GM20431 (cell line): ENCODE data around the gene PHKB.
"Not testable (repeated sequence)": the region's sequence is repeated elsewhere in the genome, so short reads cannot be mapped to it uniquely, and the experiment has no call there.

ENCODE experiments used
- in situ Hi-C: fragments of 300-500 bp; cut with MseI, MboI; formaldehyde crosslinking; loops from one replicate; pipeline ENCODE4 v1.15.0; 2020; ENCODE audit warnings: low sequenced_read_pairs; ENCODE audit not compliant: unreplicated experiment

Gene PHKB

DNA sequence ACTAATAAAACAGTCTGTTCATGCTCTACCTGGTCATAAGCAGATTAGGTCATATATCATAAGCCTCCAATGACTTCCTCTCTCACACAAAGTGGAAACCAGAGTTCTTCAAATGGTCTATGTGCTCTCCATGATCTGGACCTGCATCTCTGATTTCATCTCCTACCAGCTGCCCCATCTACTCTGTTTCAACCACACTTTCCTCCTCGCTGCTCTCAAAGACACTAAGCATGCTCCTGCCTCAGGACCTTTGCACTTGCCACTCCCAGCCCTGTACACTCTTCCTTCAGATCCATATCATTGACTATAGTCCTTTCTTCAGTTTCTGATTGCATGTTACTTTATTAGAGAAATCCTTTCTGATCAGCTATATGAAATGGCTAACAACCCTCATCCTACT, 196.8 kb downstream of the PHKB start:
- in situ Hi-C loops, result no loop called here

DNA sequence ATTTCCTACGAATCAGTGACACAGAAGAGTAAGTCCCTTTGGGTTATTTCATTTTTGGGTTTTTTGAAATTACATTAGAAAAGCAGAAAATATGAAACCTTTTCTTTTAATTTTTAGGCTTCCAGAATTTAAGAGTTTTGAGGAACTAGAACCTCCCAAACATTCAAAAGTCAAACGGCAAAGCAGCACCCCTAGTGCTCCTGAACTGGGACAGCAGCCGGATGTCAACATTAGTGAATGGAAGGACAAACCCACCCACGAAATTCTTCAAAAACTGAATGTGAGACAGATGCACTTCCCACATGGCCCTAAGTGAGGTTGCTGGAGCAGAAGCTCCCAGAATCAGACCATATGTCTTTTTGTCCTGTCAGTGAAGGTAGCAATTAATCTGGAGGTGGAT, 199.4 kb downstream of the PHKB start:
- in situ Hi-C loops, result no loop called here

DNA sequence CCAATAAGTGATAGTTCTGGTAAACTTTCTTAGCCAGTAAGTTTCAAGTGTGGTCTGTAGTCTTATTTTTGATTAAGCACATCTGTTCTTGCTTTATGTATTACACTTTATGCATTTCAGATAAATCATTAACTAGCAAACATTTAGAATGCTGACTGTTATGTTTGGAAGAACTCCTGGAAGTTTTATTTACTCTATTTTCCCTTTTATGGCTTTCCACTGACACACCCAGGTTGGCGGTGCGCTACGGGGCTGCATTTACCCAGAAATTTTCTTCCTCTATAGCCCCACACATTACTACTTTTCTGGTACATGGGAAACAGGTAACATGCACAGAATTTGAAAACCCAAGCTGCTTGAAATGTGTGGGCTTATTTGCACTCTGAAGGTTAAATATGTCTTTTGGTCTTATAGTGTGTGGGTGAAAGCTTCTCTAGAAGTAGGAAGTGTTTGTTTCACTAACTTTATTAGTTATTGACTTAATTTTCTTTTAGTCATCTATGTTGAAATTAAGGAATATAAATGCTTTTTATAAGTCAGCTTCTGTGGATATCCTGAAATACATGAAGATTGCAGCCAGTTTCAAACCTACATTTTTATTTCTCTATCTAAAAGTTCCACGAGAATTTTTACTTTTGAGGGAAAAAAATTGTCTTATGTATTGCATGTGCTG, 203.7 kb downstream of the PHKB start:
- in situ Hi-C loops, result no loop called here

DNA sequence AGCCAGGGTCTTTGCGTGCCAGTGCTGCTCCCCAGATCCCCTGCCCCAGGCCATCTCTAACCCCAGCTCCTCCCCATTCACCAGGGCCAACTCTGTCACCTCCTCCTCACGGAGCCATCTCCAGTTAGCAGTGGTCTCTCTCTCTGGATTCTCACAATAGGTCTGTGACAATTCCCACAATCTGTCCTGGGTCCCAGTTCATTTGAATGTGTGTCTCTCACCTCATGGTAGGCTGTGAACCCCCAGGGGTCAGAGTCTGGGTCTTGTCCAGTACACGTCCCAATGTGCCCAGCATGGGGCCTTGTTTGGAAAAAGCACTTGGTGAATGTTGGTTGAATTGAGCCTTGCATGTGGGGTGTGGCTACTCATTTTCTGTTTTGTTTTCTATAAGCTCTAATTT, 205.3 kb downstream of the PHKB start:
- in situ Hi-C loops, result no loop called here

DNA sequence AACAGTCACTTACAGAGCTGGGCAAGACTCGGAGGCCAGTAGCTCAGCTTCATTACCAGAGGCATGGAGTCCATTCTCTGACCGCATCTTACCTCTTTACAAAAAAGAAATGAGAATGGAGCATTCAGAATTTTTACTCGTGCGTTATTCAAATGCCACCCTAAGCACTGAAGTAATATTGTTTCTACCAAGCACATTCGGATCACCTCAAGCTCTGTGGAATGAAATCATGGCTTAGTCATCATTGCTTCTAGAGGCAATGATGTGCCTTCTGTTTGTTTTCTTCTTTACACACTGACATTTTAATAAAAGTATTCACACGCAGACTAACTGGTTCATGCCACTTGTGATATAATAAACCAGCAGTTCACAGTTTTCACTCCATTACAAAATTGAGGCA, 206.8 kb downstream of the PHKB start:
- in situ Hi-C loops, result no loop called here

DNA sequence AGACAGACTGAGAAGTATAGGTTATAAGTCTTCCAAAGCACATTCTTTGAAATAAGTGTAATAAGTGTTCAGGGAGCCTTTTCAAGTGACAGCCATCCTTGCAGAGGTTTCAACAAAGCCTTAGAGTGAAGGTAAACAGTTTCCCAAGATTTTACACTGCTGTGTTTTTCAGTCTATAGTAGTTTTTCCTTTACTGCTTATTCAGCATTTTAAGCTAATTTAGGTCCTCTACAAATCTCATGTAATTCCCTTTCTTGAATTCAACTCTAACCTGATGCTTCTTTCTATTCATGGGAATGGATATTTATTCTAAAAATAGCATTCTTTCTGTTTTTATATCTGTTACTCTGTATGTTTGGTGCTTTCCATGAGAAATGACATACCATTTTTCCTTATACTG, 211.3 kb downstream of the PHKB start:
- in situ Hi-C loops, result no loop called here

DNA sequence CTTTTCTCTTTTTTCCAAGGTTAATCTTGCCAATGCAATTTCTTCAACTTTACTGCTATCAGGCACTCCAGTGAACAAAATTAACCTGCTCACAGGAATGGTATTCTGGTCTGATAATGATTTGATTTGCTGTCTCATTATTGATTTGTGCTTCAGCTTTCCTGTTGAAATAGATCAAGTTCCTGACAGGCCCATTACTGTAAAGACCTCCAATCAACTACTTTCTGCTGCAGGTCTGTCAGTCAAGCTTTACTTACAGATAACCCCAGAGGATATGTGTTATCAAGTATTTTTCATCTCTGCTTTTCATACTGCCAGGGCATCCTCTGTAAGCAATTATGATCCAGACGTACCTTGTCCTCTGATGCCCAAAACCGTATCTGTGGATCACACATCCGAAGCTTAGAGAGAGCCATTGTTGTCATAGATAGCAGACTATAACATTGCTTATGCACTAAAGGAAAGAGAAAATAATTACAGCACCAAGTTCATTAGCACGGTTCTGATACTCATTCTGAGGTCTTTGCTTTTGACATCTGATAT, 215.6 kb downstream of the PHKB start:
- in situ Hi-C loops, result no loop called here

DNA sequence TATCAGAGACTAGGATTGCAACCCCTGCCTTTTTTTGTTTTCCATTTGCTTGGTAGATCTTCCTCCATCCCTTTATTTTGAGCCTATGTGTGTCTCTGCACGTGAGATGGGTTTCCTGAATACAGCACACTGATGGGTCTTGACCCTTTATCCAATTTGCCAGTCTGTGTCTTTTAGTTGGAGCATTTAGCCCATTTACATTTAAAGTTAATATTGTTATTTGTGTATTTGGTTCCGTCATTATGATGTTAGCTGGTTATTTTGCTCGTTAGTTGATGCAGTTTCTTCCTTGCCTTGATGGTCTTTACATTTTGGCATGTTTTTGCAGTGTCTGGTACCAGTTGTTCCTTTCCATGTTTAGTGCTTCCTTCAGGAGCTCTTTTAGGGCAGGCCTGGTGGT, 220.4 kb downstream of the PHKB start:
- in situ Hi-C loops, result not testable (repeated sequence)

DNA sequence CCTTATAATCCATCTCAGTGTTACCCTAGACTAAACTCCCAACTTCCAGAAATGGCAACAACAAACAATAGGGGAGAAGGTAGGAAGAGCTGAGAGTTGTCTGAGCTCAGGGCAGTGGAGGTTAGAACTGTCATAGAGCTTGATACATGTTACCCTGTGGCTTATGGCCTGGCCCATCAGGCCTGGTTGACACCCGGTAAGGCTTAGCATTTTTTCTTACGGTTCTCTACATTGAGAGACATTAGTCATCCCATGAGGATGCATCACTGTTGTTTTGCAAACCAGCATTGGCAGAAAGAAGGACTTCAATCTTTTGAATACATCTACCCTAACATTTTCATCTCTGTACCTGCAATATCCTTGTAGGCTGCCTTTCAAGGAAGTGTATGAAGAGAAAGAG, 226.6 kb downstream of the PHKB start:
- in situ Hi-C loops, result no loop called here

DNA sequence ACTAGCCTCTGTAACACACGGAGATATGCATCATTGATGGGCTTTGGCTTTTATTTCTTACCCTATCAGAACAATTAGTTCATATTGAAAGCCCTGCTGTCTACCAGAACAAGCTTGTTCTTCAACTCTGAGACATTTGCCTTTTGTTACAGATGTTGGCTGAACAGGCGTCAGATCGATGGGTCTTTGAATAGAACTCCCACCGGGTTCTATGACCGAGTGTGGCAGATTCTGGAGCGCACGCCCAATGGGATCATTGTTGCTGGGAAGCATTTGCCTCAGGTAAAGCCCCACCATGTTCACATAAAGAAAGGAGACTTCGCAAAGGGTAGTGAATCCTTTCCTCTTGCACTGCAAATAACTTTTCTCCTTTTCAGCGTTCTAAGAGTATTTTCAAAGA, 232.1 kb downstream of the PHKB start:
- in situ Hi-C loops, result no loop called here

DNA sequence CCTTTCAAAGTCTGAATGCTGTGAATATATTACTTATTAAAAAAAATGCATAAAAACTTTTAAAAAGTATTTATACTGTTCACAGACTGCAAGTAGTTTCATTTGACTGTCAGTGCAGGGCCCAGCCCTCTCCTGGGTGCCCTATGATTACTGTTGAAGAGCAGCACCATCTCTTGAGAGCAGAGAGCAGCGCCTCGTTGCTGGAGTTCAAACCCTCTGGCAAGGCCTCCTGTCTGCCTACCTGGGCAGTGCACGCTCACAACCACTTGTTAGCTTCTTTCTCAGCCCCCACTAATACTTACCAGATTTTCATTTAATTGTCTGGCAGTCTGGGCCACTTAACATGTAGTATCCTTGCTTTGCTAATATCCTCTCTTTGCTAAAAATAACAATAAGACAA, 233.4 kb downstream of the PHKB start:
- in situ Hi-C loops, result no loop called here

DNA sequence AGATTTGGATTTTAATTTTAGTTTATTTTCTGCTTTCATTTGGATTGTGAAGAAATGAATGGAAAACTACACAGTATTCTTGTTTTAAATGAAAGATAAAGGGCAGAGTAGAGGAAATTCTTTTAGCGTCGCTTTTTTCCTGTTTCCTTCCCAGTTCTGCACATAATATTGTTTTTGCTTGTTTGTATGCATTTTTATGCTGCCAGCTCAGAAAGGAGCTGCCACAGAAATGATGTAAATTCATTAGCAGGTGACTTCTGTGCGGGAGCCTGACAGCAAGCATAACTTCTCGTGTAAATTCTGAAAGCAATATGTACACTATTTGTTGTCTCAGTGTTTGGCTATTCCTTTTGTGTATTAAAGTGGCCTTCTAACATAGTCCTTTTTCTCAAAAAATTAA, 234.6 kb downstream of the PHKB start:
- in situ Hi-C loops, result no loop called here

DNA sequence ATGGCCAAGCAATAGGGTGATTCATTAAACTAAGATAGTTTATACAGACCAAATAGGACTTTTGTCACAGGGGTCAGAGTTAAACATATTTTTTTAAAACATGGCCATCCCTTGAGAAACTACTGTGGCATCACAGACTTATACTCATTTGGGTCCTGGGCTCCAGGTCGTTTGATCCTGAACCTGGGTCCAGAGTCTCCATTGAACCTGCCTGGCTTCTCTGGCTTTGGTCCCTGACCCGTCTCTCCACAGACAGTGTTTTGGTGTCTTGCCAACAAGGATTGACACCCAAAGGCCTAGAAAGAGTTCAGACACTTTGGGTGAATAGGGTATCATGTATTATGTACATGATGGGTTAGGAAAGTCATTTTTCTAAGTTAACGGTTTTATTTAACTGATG, 236.7 kb downstream of the PHKB start:
- in situ Hi-C loops, result no loop called here

DNA sequence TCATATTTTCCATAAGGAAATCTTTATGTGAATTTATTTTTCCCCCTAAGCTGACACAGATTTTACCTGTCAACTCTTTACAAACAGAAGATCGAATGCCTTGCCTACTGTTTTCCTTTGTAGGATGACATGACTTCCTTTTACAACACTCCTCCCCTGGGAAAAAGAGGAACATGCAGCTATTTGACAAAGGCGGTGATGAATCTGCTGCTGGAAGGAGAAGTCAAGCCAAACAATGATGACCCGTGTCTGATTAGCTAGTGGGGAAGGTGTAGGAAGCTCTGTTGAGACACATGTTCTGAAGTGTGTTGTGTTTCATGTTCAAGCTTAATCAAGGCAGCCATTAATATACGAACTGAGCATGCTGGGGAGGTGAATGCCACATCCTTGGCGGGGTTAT, 238.0 kb downstream of the PHKB start:
- in situ Hi-C loops, result no loop called here

DNA sequence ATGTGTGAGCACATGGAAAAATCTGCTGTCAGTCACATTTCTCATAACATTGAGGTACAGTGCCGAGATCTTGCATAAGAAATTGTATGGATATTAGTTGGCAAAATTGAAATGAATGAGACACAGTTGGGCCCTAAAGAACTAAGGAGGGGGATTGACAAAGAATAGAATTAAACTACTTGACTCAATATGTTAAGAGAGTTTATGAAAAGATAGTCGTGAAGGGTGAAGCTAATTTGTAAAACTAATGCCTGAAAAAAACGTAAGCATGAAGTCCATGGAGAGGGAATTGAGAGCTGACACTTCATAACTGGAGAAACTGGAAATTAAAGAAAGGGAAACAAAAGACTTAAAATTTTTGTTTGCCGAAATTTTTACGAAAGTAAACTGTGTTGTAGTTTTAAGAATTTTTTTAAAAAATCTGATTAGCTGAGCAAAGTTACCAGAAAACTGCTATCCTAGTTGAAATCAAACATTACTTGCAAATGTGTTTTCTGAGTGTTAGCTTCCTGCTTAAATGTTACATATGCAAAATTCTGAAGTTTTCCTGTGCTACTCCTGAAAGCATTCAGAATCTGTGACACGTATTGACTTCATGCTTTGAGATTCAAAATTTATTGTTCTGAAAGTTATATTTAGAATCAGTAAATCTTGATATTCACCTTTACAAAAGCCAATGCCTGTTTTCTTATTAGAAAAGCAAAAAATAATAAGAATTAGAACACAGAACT, 239.9 kb downstream of the PHKB start:
- in situ Hi-C loops, result no loop called here

DNA sequence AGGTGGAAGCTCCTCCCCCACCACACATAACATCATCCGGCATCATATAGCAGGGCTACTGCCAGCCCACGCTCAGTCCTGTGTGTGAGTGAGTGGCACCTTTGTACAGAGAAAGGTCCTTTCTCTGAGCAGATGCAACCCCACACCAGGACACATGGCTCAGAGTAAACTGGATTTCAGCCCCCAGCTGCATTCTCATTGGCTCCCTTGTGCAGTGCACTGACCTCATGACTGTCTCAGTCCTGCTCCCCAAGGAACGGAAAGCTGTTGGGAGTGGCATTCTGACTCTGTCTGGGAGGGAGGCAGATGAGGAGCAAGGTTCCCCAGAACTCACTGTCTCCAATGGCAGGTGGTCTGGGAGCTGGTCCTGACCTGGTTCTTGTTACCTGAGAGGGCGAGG, 244.1 kb downstream of the PHKB start:
- in situ Hi-C loops, result no loop called here

DNA sequence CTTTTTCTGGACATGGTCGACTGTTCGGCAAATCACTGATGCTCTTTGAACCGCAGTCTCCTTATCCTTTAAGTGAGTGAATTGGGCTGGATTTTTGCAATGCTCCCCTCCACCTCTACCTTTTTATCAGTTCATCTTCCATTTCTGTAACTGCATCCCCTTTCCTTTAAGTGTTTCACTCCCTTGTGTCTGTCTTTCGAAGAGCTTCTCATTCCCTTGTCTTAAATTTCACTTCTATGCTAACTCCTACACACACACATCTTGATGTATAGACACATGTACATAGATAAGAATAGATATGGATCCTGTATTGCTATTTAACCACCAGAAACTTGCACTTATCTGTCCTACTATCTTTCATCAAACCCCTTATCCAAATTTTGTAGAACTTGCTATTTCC, 250.7 kb downstream of the PHKB start:
- in situ Hi-C loops, result no loop called here

DNA sequence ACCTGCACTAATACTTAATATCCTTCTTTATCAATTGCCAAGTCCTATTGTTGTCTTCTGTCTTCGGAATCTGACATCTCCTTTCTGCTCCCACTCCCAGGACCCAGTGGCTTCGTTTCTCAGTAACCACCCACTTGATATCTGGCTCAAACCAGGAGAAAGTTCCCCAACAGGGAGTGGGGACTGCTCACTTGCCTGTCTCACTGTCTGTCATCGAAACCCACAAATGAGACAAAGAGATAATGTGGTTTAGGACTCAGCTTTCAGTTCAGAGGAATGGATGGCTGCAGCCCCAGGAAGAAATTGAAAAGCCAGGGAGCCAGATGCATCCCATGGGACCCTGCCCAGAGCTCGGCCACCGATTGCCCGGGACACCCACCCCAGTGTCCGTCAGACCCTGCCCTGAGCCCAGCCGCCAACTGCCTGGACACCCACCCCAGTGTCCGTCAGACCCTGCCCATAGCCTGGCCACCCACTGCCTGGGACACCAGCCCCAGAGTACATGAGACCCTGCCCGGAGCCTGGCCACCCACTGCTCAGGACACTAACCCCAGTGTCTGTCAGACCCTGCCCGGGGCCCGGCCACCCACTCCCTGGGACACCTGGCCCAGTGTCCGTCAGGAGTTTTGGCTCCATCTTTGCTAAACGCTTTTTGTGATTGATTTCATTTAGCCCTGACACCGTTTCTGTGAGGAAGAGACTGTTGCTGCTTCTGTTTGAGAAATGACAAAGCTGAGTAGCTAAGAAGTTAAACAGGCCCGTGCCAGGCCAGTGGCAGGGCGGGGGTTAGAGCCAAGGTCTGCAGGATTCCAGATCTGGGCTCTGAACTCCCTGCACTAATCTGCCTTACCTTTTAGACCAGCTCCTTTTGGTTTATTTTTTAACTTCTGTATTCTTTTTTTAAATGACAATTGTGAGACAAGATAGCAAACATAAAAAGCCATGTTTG, 251.4 kb downstream of the PHKB start:
- in situ Hi-C loops, result no loop called here

DNA sequence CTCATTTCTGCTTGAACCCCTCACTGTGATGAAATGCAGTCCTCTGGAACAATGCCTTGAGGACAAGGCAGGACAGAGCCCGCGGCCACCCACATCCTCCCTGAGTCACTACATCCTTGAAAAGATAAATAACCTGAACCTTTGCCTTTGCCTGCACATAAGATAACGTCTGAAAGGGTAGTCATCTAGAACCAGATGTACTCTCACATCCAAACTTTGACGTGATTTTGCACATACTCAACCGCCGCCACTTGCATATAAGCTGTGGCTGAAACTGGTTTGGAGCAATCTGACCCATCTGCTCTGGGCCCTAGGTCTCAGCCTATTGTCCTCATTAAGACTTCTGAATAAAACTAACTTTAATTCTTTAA, 252.1 kb downstream of the PHKB start:
- in situ Hi-C loops, result no loop called here

DNA sequence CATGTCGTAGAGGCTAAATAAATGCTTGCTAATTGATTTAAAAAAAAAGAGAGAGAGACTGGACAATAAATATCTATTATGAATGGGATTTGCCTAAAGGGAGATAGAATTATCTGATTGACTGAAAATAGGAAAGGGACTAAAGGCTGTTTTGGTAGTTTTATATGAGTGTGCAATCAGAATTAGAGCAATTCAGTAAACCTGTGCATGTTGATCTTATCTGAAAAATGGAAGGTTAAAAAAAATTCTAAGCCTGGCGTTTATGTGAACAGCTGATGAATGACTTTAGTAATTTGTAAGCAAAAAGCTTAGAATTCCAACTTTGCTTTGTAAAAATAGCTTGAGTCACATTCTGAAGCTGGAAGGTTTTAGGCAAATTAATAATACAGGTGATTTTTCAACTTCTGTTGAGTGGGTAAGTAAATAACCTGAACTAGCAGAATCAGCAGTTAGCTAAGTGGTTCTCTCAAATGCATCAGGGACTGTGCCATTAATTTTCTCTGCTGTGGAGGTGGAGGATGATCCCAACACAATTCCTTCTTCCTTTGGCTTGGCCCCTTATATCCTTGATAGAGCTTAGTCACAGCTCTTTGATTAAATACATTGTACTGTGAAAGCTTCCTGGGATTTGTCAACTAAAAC, 254.4 kb downstream of the PHKB start:
- in situ Hi-C loops, result no loop called here
